ENCODE results near the gene ARHGAP24.

DNA sequence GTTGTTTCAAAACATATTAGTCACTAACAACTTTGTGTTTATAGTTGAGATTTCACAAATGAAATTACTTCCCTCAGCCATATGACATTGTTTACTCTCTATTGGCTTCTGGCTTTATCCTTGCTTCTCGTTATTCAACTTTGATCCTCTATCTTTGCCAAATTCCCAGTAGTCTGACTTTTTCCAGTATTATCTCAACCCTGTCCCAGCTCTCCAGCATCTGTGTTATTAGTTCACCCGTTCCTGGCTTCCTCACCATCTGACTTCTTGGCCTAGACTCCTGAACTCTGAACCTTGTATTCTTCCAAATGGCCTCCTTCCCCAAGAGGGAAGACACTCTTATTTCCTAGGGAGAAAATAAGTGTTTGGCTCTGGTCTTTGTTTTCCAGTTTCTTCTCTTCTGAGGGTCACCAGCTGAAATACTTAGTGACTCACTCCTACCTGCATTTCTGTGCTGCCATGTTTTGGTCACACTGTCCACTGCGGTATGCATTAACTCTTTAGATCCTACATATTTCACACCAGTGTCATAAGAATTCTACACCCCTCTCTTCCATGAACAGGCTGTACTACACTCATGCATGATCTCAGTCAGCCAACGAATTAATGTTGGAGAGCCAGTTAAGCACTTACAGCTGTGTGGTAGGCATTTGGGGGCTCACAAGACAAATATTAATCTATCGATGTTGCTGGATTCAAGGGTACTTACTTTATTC lies 17.0 kb upstream of the ARHGAP24 start:
- TF ChIP-seq TAF1 (IDR thresholded peaks at IDR 0.05; ENCODE audit: low read depth) (no peak), RAD21 (IDR thresholded peaks at IDR 0.05; ENCODE audit: low read depth) (no peak), YY1 (IDR thresholded peaks at IDR 0.05; ENCODE audit: low read depth) (no peak), NFIC (IDR thresholded peaks at IDR 0.05) (no peak), EGR1 (IDR thresholded peaks at IDR 0.05) (no peak), EP300 (IDR thresholded peaks at IDR 0.05; ENCODE audit: borderline replicate concordance) (no peak), TCF12 (IDR thresholded peaks at IDR 0.05; ENCODE audit: low read depth) (no peak), CREB1 (IDR thresholded peaks at IDR 0.05; ENCODE audit: low read depth) (no peak), CEBPB (IDR thresholded peaks at IDR 0.05) (no peak)
- TF ChIP-seq, protein P1, sequence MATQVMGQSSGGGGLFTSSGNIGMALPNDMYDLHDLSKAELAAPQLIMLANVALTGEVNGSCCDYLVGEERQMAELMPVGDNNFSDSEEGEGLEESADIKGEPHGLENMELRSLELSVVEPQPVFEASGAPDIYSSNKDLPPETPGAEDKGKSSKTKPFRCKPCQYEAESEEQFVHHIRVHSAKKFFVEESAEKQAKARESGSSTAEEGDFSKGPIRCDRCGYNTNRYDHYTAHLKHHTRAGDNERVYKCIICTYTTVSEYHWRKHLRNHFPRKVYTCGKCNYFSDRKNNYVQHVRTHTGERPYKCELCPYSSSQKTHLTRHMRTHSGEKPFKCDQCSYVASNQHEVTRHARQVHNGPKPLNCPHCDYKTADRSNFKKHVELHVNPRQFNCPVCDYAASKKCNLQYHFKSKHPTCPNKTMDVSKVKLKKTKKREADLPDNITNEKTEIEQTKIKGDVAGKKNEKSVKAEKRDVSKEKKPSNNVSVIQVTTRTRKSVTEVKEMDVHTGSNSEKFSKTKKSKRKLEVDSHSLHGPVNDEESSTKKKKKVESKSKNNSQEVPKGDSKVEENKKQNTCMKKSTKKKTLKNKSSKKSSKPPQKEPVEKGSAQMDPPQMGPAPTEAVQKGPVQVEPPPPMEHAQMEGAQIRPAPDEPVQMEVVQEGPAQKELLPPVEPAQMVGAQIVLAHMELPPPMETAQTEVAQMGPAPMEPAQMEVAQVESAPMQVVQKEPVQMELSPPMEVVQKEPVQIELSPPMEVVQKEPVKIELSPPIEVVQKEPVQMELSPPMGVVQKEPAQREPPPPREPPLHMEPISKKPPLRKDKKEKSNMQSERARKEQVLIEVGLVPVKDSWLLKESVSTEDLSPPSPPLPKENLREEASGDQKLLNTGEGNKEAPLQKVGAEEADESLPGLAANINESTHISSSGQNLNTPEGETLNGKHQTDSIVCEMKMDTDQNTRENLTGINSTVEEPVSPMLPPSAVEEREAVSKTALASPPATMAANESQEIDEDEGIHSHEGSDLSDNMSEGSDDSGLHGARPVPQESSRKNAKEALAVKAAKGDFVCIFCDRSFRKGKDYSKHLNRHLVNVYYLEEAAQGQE (IDR thresholded peaks at IDR 0.05; ENCODE audit: low read depth), result no peak
- TF ChIP-seq, protein P2, sequence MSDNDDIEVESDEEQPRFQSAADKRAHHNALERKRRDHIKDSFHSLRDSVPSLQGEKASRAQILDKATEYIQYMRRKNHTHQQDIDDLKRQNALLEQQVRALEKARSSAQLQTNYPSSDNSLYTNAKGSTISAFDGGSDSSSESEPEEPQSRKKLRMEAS (IDR thresholded peaks at IDR 0.05), result no peak
- TF ChIP-seq, protein P3, sequence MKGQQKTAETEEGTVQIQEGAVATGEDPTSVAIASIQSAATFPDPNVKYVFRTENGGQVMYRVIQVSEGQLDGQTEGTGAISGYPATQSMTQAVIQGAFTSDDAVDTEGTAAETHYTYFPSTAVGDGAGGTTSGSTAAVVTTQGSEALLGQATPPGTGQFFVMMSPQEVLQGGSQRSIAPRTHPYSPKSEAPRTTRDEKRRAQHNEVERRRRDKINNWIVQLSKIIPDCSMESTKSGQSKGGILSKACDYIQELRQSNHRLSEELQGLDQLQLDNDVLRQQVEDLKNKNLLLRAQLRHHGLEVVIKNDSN (IDR thresholded peaks at IDR 0.05), result no peak
